Spleen (tissue), 7 donors: ENCODE results near the gene GBE1.

Source experiments
- CTCF ChIP-seq, 11 experiments: fragments of 200-600 bp in 7 of 11; fragments of 450-650 bp in 4 of 11; sonication (generic) in 4 of 11; IDR thresholded peaks in 8 of 11; conservative IDR thresholded peaks in 3 of 11; 1 replicate in 7 of 11; 2 replicates in 4 of 11; pipeline versions ENCODE4 v1.4.0 to v1.8.0; 2016 to 2021; ENCODE audit warnings: antibody characterized with exemption in 11 of 11, inconsistent platforms in 4 of 11, mild to moderate bottlenecking in 1 of 11
- POLR2A ChIP-seq, 3 donors: fragments of 450-650 bp; IDR thresholded peaks; one replicate each; pipeline ENCODE4 v1.5.1; 2017; ENCODE audit warnings: antibody characterized with exemption in 3 of 3, mild to moderate bottlenecking in 1 of 3
- donor health status: DM: no; HTN: no; CAD: no; lungs with moderate emphysema.
- donor health status: DM: no; HTN: no; CAD: no.
- donor health status: DM: no; HTN: no; CAD: no.

DNA sequence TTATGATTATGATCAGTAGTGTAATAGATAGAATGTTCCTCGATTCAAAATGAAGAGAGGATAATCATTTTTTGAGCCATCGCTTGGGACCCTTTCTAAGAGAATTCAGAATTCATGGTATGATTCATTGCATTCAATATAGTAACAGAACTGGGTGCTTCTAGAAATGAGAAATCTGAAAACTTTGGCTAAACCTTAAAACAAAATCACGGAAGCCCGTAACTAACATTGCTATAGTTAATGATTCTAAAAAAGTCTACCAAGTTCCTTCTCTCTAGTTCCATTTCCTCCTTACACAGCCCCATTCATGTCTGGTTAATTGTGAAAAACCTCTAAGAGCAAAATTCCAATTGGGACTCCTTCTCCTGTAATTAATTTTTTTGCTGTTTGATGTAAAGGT lies 217.1 kb downstream of the GBE1 start:
- no peak for TF ChIP-seq CTCF (IDR thresholded peaks at IDR 0.05 in 8 of 11, conservative IDR thresholded peaks at IDR 0.05 in 3 of 11)
- no peak for TF ChIP-seq POLR2A (IDR thresholded peaks at IDR 0.05)
